ENCODE results near the gene FAM32A.

FAM32A gene

DNA sequence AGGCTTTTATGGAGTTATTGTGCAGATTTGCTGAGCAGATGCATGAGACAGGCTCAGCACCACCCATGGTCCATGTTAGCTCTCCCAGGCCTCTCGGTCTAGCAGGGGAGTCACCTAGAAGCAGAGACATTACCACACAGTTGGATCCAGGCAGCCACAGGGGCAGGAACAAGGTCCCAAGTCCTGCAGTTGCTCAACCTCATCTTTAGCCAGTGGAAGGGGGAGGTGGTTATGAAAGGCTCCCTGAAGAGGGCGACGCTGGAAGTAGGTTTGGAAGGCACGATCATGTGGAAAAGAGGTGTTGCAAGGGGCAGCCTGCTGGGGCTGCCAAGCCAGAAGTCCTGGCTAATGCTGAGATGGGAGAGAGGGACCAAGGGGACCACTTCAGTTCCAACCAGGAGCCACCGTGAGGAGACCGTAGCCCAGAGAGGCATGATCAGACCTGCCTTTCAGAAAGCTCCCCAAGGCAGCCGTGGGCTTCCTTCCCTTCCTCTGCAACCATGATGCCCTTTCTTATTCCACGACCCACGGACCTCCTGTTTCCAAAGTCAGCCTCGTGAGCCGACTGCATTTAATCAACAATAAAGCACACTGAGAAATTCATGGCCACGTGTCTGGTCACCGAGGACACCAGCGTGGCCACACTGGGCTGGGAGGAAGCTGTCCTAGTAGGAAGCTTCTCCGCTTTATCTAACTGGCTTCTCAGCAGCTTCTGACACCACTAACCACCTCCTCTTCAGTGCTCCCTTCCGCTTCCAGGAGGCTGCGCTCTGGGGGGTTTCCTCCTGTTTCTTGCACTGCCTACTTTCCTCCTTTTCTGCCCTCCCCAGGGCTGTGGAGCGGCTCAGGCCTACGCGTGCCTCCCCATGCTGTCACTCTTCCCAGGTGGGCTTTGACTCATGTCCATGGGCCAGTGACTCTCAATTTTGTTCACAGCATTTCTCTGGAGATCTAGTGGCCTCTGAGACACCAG lies 15.1 kb downstream of the FAM32A start:
- DNase-seq (ENCODE audit: extremely low read depth in 1 of 2, low read depth in 1 of 2): no peak

DNA sequence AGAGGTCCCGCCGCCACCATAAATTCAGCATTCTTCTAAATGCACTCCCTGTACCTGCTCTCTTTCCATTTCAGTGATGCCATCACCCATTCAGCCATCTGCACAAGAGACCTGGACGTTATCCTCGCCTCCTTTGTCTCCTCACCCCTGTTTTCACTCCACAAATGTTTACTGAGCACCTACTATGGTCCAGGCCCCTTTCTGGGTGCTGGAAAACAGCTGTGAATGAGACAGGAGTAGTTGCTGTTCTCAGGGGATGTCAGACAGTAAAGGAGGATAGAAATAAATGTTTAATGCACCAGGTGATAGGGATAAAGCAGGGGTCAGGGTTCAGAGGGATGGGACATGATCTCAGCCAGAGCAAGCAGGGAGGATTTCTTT lies 15.8 kb downstream of the FAM32A start:
- DNase-seq (ENCODE audit: extremely low read depth in 1 of 2, low read depth in 1 of 2): no peak

DNA sequence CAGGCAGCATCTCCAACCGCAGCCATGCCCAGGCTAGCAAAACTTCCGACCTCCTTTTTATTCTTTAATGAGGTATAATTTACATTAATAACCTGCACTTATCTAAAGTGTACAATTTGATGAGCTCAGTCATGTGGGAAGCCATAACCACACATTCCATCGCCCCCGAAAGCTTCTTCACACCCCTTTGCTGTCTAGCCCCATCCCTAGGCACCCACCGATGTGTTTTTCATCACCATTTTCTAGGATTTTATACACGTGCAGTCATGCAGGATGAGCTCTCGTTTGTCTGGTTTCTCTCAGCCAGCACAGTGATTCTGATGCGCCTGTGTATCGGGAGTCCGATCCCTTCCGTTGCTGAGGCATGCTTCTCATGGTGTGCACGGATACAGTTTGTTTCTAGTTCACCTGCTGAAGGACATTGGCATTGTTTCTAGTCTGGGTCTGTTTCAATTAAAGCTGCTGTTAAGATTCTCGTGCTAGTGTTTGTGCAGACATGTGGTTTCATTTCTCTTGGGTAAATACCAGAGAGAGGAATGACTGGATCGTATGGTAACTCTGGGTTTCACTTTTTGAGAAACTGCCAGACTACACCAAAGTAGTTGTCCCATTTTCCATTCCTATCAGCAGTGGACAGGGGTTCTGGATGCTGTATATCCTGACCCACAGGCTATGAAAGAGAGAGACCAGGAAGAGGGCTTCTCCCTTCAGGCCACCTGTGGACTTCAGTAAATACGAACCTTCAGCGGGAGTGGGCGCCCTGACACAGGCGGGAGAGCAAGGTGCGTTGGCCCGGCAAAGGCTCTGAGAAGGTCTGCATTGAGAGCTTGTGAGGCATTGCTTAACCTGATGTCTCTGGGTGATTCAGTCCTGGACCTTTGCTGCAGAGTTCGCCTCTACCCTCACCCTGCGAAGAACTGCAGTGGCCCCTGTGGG lies 17.4 kb downstream of the FAM32A start:
- DNase-seq (ENCODE audit: extremely low read depth in 1 of 2, low read depth in 1 of 2): no peak

DNA sequence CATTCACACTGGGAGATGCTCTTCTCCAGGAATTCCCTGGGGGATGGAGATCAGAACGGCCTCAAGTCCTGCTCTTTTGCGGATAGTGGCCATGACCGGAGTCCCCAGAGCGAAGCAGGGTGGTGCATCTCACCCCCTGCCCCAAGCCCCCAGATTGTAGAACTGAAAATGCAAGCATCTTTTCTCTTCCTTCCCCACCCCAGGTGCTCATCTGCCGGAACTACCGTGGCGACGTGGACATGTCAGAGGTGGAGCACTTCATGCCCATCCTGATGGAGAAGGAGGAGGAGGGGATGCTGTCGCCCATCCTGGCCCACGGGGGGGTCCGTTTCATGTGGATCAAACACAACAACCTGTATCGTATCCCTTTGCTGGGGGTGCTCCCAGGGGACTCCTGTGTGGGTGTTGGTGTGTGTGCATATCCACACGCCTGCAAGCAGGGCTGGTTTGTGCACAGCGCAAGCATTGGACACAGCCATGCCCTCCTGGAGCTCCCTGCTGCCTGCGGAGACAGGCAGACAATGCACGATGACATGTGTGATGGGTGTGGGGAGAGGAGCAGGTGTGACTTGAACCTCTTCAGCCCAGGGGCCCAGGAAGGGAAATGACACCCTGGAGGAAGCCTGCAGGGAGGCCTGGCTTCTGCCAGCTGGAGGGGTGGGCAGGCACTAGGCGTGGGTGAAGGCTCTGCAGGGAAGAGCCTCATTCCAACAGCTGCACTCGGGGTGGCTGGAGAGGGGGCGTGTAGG lies 18.2 kb downstream of the FAM32A start:
- no peak for DNase-seq (ENCODE audit: extremely low read depth in 1 of 2, low read depth in 1 of 2)

DNA sequence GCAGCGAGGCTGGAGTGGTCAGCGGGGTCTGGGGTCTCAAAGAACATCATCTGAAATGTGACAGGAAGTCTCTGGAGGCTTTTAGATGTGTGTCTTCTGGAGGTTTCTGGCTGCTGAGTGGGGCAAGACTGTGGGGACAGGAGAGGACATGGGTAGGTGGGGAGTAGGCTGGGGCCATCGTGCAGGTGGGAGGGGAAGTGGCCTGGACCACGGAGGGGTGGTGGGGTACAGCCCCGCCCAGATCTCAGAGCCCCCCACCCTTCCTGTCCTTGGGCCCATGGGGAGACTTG lies 18.7 kb downstream of the FAM32A start:
- no peak for DNase-seq (ENCODE audit: extremely low read depth in 1 of 2, low read depth in 1 of 2)

DNA sequence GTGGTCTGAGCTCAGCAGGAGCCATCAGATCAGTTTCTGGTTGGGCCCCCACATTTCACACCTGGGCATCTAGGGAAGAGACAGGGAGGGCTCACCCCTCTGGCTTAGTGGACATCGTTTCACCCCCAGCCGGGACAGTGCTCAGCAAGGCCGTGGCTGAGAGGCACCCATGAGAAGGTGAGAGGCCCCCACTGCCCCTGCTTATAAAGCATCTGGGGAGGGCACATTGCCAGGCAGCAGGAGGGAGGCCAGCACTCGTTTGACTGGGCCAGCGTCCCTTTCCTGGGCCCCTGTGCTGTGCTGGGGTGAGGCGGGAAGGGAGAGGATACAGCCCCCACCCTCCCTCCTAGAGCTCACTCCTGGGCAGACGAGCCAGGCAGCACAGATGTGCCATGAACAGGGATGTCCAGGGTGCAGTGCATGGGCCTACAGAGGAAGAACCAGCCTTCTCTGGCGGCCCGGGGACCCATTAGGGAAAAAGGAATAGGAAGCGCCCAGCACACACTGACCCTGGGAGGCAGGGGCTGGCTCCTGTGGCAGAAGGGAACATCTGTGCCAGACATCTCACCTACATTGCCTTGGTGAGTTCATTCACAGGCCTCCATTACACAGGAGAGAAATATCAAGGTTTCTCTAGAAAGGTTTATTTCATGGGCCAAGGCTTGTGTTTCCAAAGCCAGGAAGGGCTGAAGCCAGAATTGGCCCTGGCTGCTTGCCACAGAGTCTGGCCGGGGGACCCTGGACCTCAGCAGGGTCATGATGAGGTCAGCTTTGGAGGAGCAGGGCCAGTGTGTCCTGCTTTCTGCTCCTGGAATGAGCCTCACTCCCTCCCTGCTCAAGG lies 20.2 kb downstream of the FAM32A start:
- DNase-seq (ENCODE audit: extremely low read depth in 1 of 2, low read depth in 1 of 2): no peak

DNA sequence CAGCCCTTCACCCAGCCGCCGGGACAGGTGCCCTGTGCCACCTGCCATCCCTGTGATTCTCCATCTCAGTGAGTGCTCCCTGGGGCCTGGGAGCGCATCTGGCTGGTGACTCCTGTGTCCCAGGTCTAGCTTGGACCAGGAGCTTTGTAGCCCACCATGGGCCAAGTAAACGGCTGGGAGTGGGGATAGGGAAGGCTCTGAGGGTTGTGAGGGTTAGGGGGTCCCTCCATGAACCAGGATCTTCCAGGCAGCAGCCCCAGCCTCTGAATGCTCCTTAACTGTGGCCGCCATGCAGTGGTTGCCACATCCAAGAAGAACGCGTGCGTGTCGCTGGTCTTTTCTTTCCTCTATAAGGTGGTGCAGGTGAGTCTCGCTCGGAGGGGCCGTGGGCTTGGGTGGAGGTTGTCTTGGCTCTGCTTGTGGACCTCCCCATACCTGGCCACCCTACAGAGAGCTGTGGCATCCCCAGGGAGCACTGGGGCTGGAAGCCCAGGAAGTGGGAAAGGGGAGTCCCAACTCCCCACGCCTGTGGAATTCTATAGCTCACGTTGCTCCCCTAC lies 20.9 kb downstream of the FAM32A start:
- no peak for DNase-seq (ENCODE audit: extremely low read depth in 1 of 2, low read depth in 1 of 2)

DNA sequence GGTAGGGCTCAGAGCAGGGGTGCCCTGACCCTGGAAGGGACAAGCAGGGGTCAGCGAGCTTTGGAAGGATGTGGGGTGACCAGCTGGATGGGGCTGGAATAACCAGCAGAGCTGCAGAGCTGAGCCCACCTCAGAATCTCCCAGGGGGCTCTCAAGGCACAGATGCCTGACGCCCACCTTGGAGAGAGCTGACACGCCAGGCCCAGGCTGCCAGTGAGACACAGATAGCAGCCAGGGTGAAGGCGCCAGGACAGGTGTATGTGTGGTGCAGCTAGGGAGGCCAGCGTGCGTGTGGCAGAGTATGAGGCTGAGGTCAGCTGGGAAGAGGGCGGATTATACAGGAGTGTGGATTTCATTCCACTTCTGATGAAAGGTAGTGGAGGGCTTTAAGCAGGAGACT lies 21.4 kb downstream of the FAM32A start:
- no peak for DNase-seq (ENCODE audit: extremely low read depth in 1 of 2, low read depth in 1 of 2)

DNA sequence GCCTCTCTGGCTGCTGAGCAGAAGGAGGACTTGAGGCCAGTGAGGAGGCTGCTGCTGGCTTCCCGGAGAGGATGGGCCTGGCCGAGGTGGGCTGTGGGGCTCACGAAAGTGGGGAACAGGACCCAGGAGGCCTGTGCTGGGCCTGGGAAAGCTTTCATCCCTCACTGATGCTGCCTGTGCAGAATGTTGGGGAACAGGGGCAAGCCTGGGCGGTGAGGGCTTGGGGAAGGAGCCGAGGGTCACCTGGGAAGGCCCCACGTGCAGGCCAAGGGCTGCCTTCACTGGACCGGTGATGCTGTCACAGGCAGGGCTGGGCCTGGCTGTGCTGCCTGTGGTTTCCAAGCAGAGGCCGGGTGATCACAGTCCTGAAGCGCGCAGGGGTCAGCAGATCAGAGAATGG lies 21.9 kb downstream of the FAM32A start:
- no peak for DNase-seq (ENCODE audit: extremely low read depth in 1 of 2, low read depth in 1 of 2)

DNA sequence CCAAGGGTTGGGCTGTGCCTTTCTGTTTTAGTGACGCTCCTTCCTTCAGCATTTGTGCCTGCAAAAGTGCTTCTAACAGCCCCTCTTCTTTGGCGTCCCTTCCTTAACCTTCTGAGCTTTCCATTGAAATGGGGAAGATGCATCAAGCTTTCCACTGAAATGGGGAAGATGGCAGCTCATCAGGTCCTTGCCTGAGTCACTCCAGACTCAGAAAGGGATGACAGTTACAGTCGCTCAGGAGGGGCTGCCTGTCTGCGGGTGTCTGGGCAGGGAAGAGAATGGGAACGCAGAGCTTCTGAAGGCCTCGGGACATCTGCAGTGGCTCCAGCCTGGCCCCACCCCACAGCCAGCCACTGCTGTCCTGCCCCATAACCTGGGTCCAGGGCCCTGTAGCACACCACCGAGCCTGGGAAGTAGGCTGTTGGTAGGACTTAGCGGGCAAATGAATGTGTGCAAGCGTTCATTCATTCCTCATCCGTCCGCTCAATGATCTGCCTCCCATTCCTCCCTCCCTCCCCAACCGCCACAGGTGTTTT lies 22.3 kb downstream of the FAM32A start:
- DNase-seq (ENCODE audit: extremely low read depth in 1 of 2, low read depth in 1 of 2): no peak

DNA sequence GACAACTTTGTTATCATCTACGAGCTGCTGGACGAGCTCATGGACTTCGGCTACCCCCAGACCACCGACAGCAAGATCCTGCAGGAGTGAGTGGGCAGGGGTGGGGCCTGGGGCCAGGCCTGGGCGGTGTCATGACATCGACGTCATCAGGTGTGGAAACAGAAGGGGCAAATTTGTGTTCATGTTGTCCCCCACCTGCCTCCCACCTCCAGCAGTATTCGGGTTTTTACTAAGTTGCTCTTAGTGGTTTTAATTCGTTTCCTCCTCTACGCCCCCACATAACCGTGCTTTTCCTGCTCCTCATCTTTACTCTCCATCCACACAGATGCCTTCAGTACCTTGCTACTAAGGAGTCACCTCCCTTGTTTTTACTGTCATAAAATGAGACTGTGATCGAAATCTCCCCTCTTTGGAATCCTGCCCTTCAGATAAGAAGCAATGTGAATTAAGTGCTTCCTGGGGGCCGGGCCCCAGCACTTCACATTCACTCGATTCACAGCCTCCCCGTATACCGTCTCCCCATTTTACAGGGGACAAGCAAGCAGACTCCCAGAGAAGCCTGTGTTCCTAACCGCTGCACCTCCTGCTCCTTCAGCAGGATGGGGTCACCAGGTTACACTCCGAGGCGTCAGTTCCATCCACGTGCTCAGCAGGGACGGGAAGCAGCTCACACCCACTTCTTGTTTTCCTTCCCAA lies 23.0 kb downstream of the FAM32A start:
- DNase-seq (ENCODE audit: extremely low read depth in 1 of 2, low read depth in 1 of 2): no peak

DNA sequence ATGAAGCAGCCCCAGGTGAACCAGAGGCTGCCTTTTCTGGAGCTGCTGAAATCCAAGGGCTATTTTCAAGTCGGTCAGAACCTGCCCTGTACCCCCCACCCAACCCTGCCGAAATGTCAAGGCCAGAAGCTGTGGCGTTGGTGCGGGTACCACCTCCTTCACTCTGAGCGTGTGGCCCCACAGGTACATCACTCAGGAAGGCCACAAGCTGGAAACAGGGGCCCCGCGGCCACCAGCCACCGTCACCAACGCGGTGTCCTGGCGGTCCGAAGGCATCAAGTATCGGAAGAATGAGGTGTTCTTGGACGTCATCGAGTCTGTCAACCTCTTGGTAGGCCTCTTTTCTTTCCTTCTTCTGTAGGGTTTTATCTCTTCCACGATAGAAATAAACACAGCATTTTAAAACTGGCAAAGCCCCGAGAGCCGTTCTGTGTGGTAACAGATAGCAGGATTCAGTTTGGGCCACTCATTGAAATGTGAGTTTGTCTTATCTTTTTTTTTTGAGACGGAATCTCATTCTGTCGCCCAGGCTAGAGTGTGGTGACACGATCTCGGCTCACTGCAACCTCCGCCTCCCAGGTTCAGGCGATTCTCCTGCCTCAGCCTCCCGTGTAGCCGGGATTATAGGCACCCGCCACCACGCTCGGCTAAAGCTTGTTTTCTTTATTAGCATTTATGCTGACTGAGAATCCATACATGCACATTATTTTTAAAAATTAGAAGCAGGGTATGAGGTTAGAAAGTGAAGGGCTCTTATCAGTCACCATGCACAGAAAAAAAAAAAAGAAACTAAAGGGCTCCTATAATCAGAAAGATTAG lies 23.8 kb downstream of the FAM32A start:
- no peak for DNase-seq (ENCODE audit: extremely low read depth in 1 of 2, low read depth in 1 of 2)

DNA sequence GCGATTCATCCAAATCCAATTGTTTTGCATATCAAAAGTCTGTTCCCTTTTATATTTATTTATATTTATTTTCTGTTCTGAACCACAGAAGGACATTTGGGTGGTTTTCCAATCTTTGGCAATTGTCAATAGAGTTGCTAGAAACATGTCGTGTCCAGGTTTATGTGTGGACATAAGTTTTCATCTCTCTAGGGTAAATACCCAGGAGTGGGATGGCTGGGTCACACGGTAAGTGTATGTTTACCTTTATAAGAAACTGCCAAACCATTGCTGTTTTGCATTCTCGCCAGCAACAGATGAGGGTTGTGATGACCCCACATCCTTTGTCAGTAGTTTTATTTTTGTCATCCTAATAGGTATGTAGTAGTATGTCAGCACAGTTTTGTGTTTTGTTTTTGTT lies 25.0 kb downstream of the FAM32A start:
- no peak for DNase-seq (ENCODE audit: extremely low read depth in 1 of 2, low read depth in 1 of 2)

DNA sequence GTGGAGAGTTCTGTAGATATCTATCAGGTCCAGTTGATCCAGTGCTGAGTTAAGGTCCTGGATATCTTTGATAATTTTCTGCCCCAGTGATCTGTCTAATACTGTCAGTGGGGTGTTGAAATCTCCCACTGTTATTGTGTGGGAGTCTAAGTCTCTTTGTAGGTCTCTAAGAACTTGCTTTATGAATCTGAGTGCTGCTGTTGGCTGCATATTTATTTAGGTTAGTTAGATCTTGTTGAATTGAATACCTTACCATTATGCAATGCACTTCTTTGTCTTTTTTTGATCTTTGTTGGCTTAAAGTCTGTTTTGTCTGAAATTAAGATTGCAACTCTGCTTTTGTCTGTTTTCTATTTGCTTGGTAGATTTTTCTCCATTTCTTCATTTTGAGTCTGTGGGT lies 27.9 kb downstream of the FAM32A start:
- DNase-seq (ENCODE audit: extremely low read depth in 1 of 2, low read depth in 1 of 2): no peak

DNA sequence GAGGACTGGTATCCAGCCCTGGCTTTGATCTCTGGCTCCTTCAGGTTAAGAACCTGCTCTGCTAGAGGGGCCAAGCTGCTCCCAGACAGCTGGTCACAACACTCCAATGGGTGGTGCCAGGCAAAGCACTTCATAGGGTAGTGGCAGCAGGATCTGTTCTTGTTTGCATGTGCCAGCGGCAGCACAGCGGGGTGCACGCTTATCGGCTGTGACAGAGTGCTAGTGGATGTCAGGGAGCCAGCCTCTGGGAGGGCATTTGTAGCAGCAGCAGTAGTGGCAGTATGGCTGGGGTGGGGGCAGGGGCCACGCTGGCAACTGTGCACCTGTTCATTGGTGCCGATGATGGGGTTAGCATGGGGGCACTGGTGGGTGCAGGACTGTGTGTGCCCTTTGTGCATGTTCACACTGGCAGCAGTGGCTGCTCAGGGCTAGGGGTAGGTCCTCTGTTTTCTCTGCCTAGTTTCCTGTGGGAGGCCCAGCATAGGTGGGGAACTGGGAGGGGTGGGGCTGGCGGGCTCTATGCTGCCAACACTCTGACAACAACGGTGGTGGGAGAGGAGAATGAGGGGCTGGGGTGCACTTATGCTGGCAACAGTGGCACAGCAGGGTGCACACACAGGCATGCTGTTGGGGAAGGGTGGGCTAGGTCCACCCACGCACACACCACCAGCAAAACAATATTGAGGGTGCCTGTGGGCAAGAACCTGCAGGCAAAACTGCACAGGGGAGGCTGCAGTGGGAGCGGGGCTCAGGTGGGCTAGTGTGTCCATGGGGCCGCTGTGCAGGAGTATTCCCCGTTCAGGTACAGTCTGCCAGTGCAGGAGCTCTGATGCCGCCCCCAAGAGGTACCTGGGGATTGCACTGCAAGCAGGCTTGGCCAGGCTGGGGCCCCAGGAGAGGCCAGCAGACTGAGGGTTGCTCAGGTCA lies 31.8 kb downstream of the FAM32A start:
- no peak for DNase-seq (ENCODE audit: extremely low read depth in 1 of 2, low read depth in 1 of 2)

DNA sequence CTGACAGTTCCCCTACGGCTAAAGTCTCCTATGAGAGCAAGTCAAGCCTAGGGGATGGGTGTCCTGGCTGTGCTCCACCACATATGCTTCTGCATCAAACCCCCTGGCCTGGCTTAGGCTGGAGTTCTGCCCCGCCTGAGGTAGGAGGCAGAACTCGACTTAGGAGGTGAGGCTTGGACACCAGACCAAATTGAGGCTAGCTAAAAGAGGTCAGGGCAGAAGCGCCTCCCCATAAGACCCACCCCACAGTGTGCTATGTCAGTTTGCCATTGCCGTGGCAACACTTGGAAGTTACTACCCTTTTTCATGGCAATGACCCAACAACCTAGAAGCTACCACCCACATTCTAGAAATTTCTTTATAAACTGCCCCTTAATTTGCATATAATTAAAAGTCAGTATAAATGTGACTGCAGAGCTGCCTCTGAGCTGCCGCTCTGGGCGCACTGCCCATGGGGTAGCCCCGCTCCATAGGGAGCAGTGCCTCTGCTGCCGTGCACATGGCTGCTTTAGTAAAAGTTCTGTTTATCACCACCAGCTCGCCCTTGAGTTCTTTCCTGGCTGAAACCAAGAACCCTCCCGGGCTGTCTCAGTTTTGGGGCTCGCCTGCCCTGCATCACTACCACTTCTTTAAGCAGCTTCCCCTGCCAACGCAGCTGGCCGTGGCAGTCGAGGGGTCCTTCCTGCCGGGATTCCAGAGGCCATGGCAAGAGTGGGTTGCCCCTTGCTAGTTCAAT lies 32.7 kb downstream of the FAM32A start:
- no peak for DNase-seq (ENCODE audit: extremely low read depth in 1 of 2, low read depth in 1 of 2)

DNA sequence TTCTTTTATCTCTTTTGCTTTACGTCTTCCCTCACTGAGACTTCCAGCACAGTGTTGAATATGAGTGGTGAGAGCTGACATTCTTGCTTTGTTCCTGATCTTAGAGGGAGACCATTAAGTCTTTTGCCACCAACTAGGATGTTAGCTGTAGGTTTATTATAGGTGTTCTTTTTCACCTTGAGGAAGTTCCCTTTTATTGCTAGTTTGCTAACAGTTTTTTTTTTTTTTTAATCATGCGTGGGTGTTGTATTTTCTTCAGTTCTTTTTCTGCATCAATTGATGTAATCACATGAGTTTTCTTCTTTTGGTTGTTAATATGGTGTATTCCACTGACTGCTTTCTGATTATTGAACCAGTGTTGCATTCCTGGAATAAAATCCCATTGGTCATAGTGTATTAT lies 33.6 kb downstream of the FAM32A start:
- no peak for DNase-seq (ENCODE audit: extremely low read depth in 1 of 2, low read depth in 1 of 2)
